Nephron (organoid): ENCODE results near the gene FOXQ1.

Experiments used
- H3K27ac Mint-ChIP-seq, 3 experiments: 2 replicates each; pipeline ENCODE4 v1.8.0; 2020; ENCODE audit warnings: mixed read lengths in 3 of 3, mild to moderate bottlenecking in 2 of 3, moderate library complexity in 1 of 3
- H3K27me3 Mint-ChIP-seq: 2 replicates; pipeline ENCODE4 v1.8.0; 2021; ENCODE audit warnings: low read depth, mild to moderate bottlenecking, moderate library complexity, mixed read lengths
- H3K36me3 Mint-ChIP-seq: 2 replicates; pipeline ENCODE4 v1.8.0; 2020; ENCODE audit warnings: low read depth, mixed read lengths
- H3K4me1 Mint-ChIP-seq: 2 replicates; pipeline ENCODE4 v1.8.0; 2020; ENCODE audit warnings: mixed read lengths
- H3K4me3 Mint-ChIP-seq, 3 experiments: 2 replicates each; pipeline ENCODE4 v1.8.0; 2020; ENCODE audit warnings: mild to moderate bottlenecking in 3 of 3, mixed read lengths in 3 of 3, moderate library complexity in 2 of 3
- H3K9me3 Mint-ChIP-seq: 2 replicates; pipeline ENCODE4 v1.8.0; 2020; ENCODE audit warnings: mixed read lengths
- TF ChIP-seq, protein P1 (sequence below), 3 experiments: fragments of 200-600 bp; sonication (generic); IDR thresholded peaks; one replicate each; pipeline ENCODE4 v1.5.0; 2021; ENCODE audit warnings: antibody characterized with exemption in 3 of 3; ENCODE audit not compliant: unreplicated experiment in 3 of 3

FOXQ1 gene

DNA sequence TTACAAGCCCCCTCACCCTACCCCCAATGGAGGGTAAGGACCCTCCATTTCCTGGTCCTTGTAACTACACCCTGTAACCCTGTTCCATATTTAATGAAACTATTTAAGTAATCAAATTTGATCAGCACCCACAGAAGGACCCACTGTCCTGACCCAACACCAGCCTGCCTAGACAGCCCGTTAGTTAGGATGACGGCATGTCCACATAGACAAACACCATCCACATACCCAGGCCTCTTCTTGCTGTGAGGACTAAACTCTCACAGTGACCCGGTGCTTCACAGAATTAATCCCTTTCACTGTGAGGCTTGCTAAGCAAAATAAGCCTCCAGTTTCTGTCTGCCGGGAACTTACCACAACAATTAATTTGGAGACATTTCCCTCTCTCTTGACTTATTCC, 32.8 kb upstream of the FOXQ1 start:
- Mint-ChIP-seq H3K27ac (peak overlapping the region in 2 of 3 experiments; percentile 38 to 67), H3K4me1 (peaks cover 5% of the 10 kb centered on the region), H3K9me3 (peaks cover 10% of the 10 kb centered on the region), H3K4me3 (no peak overlapping the region), H3K27me3 (peaks cover 31% of the 10 kb centered on the region), H3K36me3 (no peaks in the 10 kb centered on the region)
- TF ChIP-seq, protein P1, sequence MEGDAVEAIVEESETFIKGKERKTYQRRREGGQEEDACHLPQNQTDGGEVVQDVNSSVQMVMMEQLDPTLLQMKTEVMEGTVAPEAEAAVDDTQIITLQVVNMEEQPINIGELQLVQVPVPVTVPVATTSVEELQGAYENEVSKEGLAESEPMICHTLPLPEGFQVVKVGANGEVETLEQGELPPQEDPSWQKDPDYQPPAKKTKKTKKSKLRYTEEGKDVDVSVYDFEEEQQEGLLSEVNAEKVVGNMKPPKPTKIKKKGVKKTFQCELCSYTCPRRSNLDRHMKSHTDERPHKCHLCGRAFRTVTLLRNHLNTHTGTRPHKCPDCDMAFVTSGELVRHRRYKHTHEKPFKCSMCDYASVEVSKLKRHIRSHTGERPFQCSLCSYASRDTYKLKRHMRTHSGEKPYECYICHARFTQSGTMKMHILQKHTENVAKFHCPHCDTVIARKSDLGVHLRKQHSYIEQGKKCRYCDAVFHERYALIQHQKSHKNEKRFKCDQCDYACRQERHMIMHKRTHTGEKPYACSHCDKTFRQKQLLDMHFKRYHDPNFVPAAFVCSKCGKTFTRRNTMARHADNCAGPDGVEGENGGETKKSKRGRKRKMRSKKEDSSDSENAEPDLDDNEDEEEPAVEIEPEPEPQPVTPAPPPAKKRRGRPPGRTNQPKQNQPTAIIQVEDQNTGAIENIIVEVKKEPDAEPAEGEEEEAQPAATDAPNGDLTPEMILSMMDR (IDR thresholded peaks at IDR 0.05; ENCODE audit: unreplicated experiment in 3 of 3), result no peak

DNA sequence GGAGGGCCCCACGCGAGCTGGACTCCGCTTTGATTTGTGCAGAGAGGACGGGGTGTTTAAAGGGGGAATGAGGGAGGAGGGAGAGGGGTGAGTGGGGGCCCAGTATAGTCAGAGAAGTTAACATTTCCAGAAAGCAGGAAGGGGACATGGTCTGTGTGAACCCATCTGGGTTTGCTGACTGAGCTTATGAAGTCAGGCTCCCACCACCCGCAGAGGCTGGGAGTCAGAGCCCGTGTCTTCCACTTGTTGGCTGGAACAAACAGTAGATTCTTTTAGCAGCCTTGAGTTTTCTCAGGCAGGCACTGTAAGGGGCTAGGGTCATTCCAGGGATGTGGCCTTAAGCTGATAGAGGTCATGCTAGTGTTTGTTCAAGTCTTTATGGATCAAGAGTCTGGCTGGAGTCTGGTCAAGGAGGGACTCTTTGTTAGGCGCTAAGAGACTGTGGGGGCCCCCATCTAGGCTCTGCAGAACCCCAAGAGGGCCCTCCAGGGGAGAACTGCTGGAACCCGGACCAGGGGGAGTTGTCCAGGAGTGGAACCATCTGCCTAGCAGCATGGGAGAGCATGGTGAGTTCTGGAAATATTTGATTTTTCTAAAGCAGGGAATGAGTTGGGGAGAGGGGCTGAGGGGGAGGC, 31.1 kb upstream of the FOXQ1 start:
- Mint-ChIP-seq H3K9me3 (no peaks in the 10 kb centered on the region), H3K27ac (no peak overlapping the region), H3K4me3 (no peak overlapping the region), H3K36me3 (no peaks in the 10 kb centered on the region), H3K4me1 (peaks cover 5% of the 10 kb centered on the region), H3K27me3 (peaks cover 33% of the 10 kb centered on the region)
- TF ChIP-seq, protein P1 (IDR thresholded peaks at IDR 0.05; ENCODE audit: unreplicated experiment in 3 of 3), result no peak

DNA sequence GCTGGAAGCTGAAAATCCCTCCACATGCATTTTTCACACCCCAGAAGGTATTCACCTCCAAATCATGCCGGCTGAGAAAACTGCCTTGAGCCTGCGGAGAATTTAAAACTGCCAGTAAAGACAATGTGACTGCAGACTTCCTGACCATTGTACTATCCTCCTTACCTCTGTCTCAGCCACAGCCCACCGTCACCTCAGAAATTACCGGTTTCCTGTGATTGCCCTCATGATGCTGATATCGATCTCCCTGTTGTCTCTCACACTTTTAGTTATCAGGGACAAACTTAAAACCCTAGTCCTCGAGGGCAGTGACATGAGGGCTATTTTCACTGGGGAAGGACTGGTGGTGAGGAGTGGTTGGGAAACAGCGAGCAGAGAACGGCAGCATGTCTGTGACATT, 30.2 kb upstream of the FOXQ1 start:
- no peak overlapping the region for H3K4me3 Mint-ChIP-seq
- peaks cover 37% of the 10 kb centered on the region for H3K27me3 Mint-ChIP-seq
- H3K27ac Mint-ChIP-seq, result no peak overlapping the region
- no peaks in the 10 kb centered on the region for H3K9me3 Mint-ChIP-seq
- H3K4me1 Mint-ChIP-seq, result peaks cover 5% of the 10 kb centered on the region
- TF ChIP-seq, protein P1 (IDR thresholded peaks at IDR 0.05; ENCODE audit: unreplicated experiment in 3 of 3), result no peak
- no peaks in the 10 kb centered on the region for H3K36me3 Mint-ChIP-seq

DNA sequence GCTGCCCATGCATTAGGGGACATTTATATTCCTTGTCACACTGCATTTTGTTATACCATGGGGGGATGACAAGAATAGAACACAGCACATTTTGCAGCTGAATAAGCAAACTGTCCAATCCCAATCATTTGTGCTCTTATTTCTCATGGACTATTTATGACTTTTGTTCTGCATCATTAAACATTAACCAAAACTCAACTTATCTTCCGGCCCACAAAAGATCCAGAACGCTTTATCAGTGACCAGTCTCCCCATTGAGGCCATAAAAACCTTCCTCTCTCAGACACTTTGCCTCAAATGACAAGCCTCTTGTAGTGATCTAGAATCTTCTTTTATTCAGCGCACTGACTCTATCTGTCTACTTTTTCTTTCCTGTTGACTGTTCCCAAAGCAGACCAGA, 28.4 kb upstream of the FOXQ1 start:
- TF ChIP-seq, protein P1 (IDR thresholded peaks at IDR 0.05; ENCODE audit: unreplicated experiment in 3 of 3), result no peak
- Mint-ChIP-seq H3K36me3 (no peaks in the 10 kb centered on the region), H3K27ac (no peak overlapping the region), H3K27me3 (peaks cover 40% of the 10 kb centered on the region), H3K4me3 (no peak overlapping the region), H3K9me3 (no peaks in the 10 kb centered on the region), H3K4me1 (peaks cover 5% of the 10 kb centered on the region)

DNA sequence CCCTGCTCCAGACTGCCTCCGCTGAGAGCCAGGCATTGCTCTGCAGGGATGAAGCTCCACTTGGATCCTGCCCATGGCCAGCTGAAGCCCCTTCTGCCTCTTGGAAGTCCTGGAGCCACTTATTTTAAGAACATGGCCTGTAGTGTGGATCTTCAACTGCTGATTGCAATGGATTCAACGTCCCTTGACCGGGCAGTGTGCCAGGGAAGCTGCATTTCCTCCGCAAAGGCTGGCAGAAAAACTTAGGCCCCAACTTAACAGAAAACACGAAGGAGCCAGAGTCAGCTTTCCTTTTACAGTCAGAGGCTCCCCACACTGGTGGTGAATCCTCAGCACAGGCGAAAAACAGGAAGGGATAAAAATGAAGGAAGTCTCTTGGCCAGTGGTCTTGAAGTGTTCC, 26.3 kb upstream of the FOXQ1 start:
- Mint-ChIP-seq H3K4me3 (no peak overlapping the region), H3K9me3 (no peaks in the 10 kb centered on the region), H3K27me3 (peaks cover 39% of the 10 kb centered on the region), H3K36me3 (no peaks in the 10 kb centered on the region), H3K4me1 (no peaks in the 10 kb centered on the region), H3K27ac (no peak overlapping the region)
- TF ChIP-seq, protein P1 (IDR thresholded peaks at IDR 0.05; ENCODE audit: unreplicated experiment in 3 of 3), result no peak

DNA sequence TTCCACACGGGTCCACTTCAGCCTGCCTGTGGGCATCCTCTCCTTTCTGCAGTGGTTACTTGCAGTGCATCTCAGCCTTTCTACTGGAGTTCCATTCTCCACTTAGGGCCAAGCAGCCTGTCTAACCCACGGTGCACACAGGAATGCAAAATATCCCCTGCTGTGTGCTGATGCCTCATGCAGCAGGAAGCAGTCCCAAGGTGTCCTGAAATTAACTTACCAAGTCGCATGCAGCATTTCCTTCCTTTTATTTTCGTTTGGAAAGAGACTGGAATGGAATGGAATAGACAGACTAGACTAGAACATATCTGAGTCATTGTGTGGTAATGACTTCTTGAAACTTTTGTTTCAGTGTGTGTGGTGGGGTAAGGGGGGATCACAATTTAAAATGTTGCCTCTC, 25.9 kb upstream of the FOXQ1 start:
- Mint-ChIP-seq H3K9me3 (no peaks in the 10 kb centered on the region), H3K4me1 (no peaks in the 10 kb centered on the region), H3K27ac (no peak overlapping the region), H3K4me3 (no peak overlapping the region), H3K27me3 (peaks cover 35% of the 10 kb centered on the region), H3K36me3 (no peaks in the 10 kb centered on the region)
- TF ChIP-seq, protein P1 (IDR thresholded peaks at IDR 0.05; ENCODE audit: unreplicated experiment in 3 of 3), result no peak
